Measurements from ENCODE around the gene XPNPEP1.
A peak's percentile ranks its signal among the peaks of the same experiment; 100 is the strongest.

Gene XPNPEP1

GRCh38 chr10:109886781-109887140 lies 36.5 kb downstream of the XPNPEP1 start:
- Histone ChIP-seq H4K20me1 (ENCODE audit: insufficient read depth, low read length) (peaks cover 6% of the 10 kb centered on the region; the same call in 1 of the 2 replicates), H3K79me2 (ENCODE audit: low read length) (no peaks in the 10 kb centered on the region), H2AFZ (ENCODE audit: low read depth, low read length) (no peak overlapping the region), H3K4me3 (ENCODE audit: low read length) (no peak overlapping the region), H3K4me1 (ENCODE audit: low read length) (peaks cover 17% of the 10 kb centered on the region), H3K4me2 (ENCODE audit: low read length) (no peak overlapping the region), H3K27me3 (ENCODE audit: low read depth, low read length) (no peaks in the 10 kb centered on the region), H3K36me3 (replicated peaks; ENCODE audit: low read depth, low read length) (peaks cover 22% of the 10 kb centered on the region), H3K9ac (ENCODE audit: low read length) (no peak overlapping the region), H3K9me3 (ENCODE audit: insufficient read depth, low read length) (no peaks in the 10 kb centered on the region), H3K27ac (ENCODE audit: low read length) (no peak overlapping the region)
- TF ChIP-seq EZH2phosphoT487 (IDR thresholded peaks at IDR 0.05; ENCODE audit: low read depth): no peak
- TF ChIP-seq CTCF (IDR thresholded peaks at IDR 0.05; ENCODE audit: low read depth, low read length): no peak

- Histone ChIP-seq H3K9me3 (ENCODE audit: insufficient read depth, low read length) (no peaks in the 10 kb centered on the region), H3K79me2 (ENCODE audit: low read length) (no peaks in the 10 kb centered on the region), H3K9ac (ENCODE audit: low read length) (no peak overlapping the region), H3K4me2 (ENCODE audit: low read length) (no peak overlapping the region), H3K27me3 (ENCODE audit: low read depth, low read length) (no peaks in the 10 kb centered on the region), H4K20me1 (ENCODE audit: insufficient read depth, low read length) (peaks cover 6% of the 10 kb centered on the region; the same call in 1 of the 2 replicates), H3K4me3 (ENCODE audit: low read length) (no peak overlapping the region), H3K36me3 (replicated peaks; ENCODE audit: low read depth, low read length) (peaks cover 22% of the 10 kb centered on the region), H2AFZ (ENCODE audit: low read depth, low read length) (no peak overlapping the region), H3K4me1 (ENCODE audit: low read length) (peaks cover 17% of the 10 kb centered on the region), H3K27ac (ENCODE audit: low read length) (no peak overlapping the region)
- no peak for TF ChIP-seq CTCF (IDR thresholded peaks at IDR 0.05; ENCODE audit: low read depth, low read length)
Measured at GRCh38 chr10:109886037-109886780, 37.1 kb downstream of the XPNPEP1 start.

- no peak overlapping the region; the same call in 1 of the 2 replicates for H3K9ac ChIP-seq (ENCODE audit: low read length)
- no peak overlapping the region for H2AFZ ChIP-seq (ENCODE audit: low read depth, low read length)
- no peak for TF ChIP-seq EZH2phosphoT487 (IDR thresholded peaks at IDR 0.05; ENCODE audit: low read depth)
- peak; percentile 77 for TF ChIP-seq CTCF (IDR thresholded peaks at IDR 0.05; ENCODE audit: low read depth, low read length)
Measured at GRCh38 chr10:109883859-109884771, 39.2 kb downstream of the XPNPEP1 start.

More at GRCh38 chr10:109883859-109884771, 39.2 kb downstream of the XPNPEP1 start:
- H3K4me2 ChIP-seq (ENCODE audit: low read length): peak overlapping the region; percentile 75
- H3K27me3 ChIP-seq (ENCODE audit: low read depth, low read length): no peaks in the 10 kb centered on the region
- no peak overlapping the region for H3K27ac ChIP-seq (ENCODE audit: low read length)
- peaks cover 6% of the 10 kb centered on the region; the same call in 1 of the 2 replicates for H4K20me1 ChIP-seq (ENCODE audit: insufficient read depth, low read length)
- H3K4me1 ChIP-seq (ENCODE audit: low read length): peaks cover 17% of the 10 kb centered on the region
- no peaks in the 10 kb centered on the region for H3K79me2 ChIP-seq (ENCODE audit: low read length)
- peak overlapping the region; percentile 52 for H3K4me3 ChIP-seq (ENCODE audit: low read length)
- no peaks in the 10 kb centered on the region for H3K9me3 ChIP-seq (ENCODE audit: insufficient read depth, low read length)
- peaks cover 26% of the 10 kb centered on the region for H3K36me3 ChIP-seq (replicated peaks; ENCODE audit: low read depth, low read length)
